GM21381 (cell line): ENCODE measurements around the gene SERPINA1.

Experiments used
- ATAC-seq: cut with Tn5 transposase; IDR thresholded peaks from one replicate; pipeline ENCODE4 v1.9.1; 2021; ENCODE audit warnings: mild to moderate bottlenecking, moderate library complexity; ENCODE audit not compliant: unreplicated experiment

Gene SERPINA1

DNA sequence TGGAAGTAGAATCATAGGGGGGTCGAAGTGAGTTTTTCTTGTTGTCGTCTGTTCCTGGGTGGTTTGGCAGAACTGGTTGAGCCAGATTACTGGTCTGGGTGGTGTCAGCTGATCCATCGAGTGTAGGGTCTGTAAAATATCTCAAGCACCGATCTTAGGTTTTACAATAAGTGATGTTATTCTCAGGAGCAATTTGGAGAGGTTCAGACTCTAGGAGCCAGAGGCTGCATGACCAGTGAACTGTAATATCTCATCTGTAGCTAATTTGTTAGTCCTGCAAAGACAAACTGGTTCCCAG, 9.7 kb upstream of the SERPINA1 start:
- no peak for ATAC-seq

DNA sequence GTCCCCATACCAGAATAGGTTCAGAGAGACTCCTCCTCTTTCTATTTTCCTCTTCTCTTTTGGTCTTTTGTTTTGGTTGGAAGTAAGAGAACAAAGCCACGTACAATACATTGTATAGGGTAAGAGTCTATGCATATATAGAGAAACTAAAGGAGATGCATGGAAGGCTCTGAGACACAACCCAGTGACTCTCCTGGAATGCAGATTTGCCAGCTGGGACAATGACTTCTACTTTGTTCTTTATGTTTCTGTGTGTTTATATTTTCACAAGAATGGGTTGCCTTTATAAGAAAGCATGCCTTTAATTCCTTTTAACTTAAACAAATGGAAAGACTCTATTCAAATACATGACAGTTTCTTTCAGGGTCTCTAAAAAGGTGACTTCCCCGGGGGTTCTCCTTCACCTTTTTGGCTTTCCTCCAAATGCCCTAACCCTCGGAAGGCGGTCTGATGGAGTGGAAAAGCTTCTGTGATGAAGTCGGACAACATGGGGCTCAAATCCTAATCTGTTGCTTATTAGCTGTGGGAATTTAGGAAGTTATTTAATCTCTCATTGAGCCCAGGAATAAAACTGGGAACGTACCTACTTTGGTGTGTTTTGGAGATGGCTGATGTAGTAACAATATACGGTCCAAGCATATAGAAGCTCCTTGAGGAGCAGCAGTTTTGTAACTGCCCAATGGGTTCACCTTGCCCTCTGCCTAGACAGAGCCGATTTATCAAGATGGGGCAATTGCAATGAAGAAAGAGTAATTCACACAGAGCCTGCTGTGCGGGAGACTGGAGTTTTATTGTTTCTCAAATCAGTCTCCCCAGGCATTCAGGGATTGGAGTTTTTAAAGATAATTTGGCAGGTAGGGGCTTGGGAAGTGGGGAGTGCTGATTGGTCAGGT, 9.1 kb upstream of the SERPINA1 start:
- no peak for ATAC-seq

GRCh38 chr14:94396628-94397225, 8.3 kb upstream of the SERPINA1 start:
- ATAC-seq = no peak

DNA sequence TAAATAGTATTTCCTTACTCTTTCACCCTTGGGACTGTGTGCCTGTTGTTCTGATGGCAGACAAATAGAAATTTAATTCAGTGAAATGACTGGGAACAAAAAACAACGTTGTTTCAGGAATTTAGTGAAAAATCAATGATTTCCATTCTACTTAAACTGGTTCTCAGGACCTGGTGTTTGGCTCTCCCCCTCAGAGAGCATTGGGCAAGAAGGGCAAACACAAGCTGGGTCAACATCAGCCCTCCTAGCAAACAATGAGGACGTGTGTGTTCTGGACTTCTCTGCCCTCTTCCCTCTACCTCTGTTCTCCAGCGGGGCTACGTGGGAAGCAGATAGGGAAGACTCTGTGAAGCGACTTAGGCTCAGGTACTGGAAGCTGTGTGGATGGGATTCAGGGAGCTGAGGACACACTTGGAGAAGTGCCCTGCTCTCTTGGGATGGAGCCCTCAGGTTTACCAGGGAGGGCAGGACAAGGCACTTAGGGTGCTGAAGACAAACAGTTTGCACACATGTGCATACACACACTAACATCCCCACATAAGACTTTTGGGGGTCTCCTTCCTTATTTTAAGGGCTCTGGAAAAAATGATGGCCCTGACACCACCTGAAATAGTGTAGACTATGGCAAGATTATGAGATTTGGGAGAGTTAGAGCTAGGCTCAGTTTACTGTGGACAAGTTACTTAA, 7.6 kb upstream of the SERPINA1 start:
- ATAC-seq = no peak

- no peak for ATAC-seq
Observed at GRCh38 chr14:94395282-94395887, 7.0 kb upstream of the SERPINA1 start.

- no peak for ATAC-seq
Observed at GRCh38 chr14:94394581-94395207, 6.3 kb upstream of the SERPINA1 start.

DNA sequence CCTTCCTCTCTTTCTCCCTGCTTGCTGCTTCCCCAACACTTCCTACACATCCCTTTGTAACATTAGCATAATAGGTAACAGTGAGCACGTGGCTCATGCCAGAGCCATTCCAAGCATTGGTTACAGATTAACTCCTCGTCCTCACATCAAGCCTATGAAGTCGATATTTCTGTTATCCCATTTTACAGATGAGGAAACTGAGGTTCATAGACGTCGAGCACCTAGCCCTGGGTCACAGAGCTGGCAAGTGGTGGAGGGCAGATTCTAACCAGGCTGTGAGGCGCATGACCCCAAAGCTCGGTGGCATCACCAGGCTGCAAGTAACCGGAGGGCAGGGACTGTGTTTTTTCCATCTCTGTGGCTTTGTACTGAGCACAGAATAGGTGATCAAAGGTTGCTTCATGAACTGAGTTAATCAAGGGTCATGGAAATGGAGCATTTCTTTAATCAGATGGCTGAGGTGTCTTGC, 5.7 kb upstream of the SERPINA1 start:
- no peak for ATAC-seq

GRCh38 chr14:94393474-94393873, 5.1 kb upstream of the SERPINA1 start:
- no peak for ATAC-seq

DNA sequence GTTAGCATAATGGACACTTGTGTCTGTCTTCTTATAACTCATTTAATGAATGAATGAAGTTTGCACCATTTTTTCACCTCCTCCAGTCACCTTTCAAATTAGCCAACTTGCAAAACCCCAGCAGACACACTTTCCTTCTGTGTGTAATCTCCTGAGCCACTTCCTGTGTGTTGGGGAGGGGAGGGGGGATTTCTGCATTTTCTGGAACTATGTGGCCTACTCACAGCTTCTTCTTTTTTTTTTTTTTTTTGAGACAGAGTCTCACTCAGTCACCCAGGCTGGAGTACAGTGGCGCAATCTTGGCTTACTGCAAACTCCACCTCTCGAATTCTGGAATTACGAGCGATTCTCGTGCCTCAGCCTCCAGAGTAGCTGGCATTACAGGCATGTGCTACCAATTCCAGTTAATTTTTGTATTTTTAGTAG, 4.1 kb upstream of the SERPINA1 start:
- no peak for ATAC-seq

- ATAC-seq = no peak
Observed at GRCh38 chr14:94391281-94391975, 3.0 kb upstream of the SERPINA1 start.

- ATAC-seq = no peak
Observed at GRCh38 chr14:94390372-94391086, 2.1 kb upstream of the SERPINA1 start.

- no peak for ATAC-seq
Observed at GRCh38 chr14:94389731-94390371, 1.4 kb upstream of the SERPINA1 start.

DNA sequence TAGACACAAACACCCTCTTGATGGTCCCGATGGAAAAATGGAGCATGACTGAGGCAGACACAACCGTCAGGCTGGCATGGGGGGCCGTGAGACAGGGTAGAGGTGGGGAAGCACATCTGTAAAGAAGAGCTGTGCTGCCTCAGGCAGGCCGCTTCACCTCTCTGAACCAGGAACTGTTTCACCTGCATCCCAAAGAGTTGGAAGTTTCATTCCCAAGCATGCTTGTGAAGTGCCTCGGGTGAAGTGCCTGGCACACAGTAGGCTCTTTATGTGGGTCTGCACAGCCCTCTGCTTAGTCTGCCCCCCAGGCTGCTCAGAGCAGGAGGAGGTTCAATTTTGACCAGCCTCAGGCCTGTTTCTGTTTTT, 685 bp upstream of the SERPINA1 start:
- no peak for ATAC-seq

GRCh38 chr14:94388027-94388383, 397 bp downstream of the SERPINA1 start:
- no peak for ATAC-seq

GRCh38 chr14:94387051-94388026, 1.1 kb downstream of the SERPINA1 start:
- no peak for ATAC-seq

DNA sequence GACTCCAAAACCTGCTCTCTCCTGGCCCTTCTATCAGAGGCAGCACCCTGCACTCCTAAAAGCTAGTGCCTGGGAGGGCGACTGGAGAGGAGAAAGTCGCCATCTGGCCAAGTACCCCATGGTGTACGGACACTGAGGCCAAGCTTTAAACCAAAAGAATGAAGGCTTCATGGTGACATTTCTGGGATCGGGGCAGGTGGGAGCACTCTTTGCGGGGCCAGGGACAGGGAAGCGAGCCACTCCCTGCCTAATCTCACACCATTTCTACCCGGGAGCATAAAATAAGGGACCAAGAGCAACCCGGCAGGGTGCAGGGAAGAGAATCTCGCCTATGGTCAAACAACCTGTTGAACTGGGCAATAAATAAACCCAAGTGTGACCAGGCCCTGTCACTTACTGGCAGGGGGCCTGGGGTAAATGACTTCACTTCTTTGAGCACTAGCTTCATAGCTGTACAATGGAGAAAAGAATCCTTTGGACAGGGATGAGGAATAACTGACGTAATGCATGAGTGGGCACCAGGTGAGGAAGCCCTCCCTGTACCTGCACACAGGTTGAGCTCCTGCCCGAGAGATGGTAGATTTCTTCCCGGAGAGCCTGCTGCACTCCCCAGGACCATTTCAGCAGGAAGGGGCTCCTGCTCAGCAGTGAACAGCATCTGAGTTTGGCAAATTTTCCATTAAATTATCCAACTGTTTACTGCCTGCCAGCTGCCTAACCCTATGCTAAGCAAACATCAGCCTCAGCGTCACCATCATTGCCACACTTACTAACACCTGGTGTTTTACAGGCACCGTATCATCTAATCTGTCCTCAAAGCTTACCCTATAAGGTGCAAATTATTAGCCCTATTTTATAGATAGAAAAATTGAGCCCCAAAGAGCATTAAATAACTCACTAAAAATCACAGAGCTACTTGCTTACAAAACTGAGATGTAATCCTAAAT, 2.0 kb downstream of the SERPINA1 start:
- ATAC-seq = no peak

- ATAC-seq = no peak
Observed at GRCh38 chr14:94385553-94386057, 2.8 kb downstream of the SERPINA1 start.
